Keratinocyte (primary cell): Measurements from ENCODE around the gene TOMM22. TPM values are rescaled to one million over a fixed set of nuclear protein-coding genes. Genes with fewer than 3 reads are reported as not detected.
A peak's percentile ranks its signal among the peaks of the same experiment; 100 is the strongest.

Experiments
- DNase-seq: peaks from one replicate; pipeline ENCODE4 v3.0.0-alpha.2; 2011; ENCODE audit warnings: low read depth, missing footprints, low spot score
- FAIRE-seq: peaks from 2 replicates; lab custom pipeline; 2011; peaks lifted over from hg19 to GRCh38; lab: Jason Lieb, UNC
- H2AFZ ChIP-seq: 2 replicates; pipeline ENCODE4 v1.6.0; 2012; ENCODE audit warnings: low read length, control low read depth, inconsistent platforms; ENCODE audit not compliant: control insufficient read depth
- H3K27ac ChIP-seq: 2 replicates; pipeline ENCODE4 v1.5.1; 2011; ENCODE audit warnings: low read length; ENCODE audit not compliant: control insufficient read depth, insufficient read depth
- H3K27me3 ChIP-seq: 3 replicates; pipeline ENCODE4 v1.6.0; 2011; ENCODE audit warnings: low read length; ENCODE audit not compliant: control insufficient read depth, insufficient read depth; ENCODE audit errors: extremely low read depth
- H3K36me3 ChIP-seq, 2 experiments: 2 replicates in 1 of 2; 3 replicates in 1 of 2; pipeline ENCODE4 v1.5.1; 2011; ENCODE audit warnings: low read length in 2 of 2, mild to moderate bottlenecking in 1 of 2; ENCODE audit not compliant: control insufficient read depth in 2 of 2, insufficient read depth in 2 of 2; ENCODE audit errors: extremely low read depth in 1 of 2
- H3K4me1 ChIP-seq: 3 replicates; pipeline ENCODE4 v1.5.1; 2011; ENCODE audit warnings: low read length; ENCODE audit not compliant: control insufficient read depth, insufficient read depth; ENCODE audit errors: extremely low read depth
- H3K4me2 ChIP-seq: 3 replicates; pipeline ENCODE4 v1.6.0; 2011; ENCODE audit warnings: low read depth, low read length; ENCODE audit not compliant: control insufficient read depth, insufficient read depth; ENCODE audit errors: extremely low read depth
- H3K4me3 ChIP-seq, 3 experiments: fragments of 200-600 bp in 1 of 3; sonication (generic) in 1 of 3; 2 replicates in 2 of 3; 3 replicates in 1 of 3; pipeline ENCODE4 v1.5.1; 2011 to 2016; ENCODE audit warnings: low read length in 3 of 3, mild to moderate bottlenecking in 3 of 3, control low read depth in 2 of 3, inconsistent platforms in 1 of 3, low read depth in 1 of 3, mixed read lengths in 1 of 3, mixed run types in 1 of 3, moderate library complexity in 1 of 3; ENCODE audit not compliant: control insufficient read depth in 2 of 3, insufficient read depth in 2 of 3; ENCODE audit errors: extremely low read depth in 1 of 3
- H3K79me2 ChIP-seq: 2 replicates; pipeline ENCODE4 v1.6.0; 2012; ENCODE audit warnings: low read length; ENCODE audit not compliant: control insufficient read depth, insufficient read depth
- H3K9ac ChIP-seq: 3 replicates; pipeline ENCODE4 v1.6.0; 2011; ENCODE audit warnings: low read length; ENCODE audit not compliant: control insufficient read depth, insufficient read depth; ENCODE audit errors: extremely low read depth
- H3K9me1 ChIP-seq: 3 replicates; pipeline ENCODE4 v1.6.0; 2011; ENCODE audit warnings: low read length; ENCODE audit not compliant: control insufficient read depth, insufficient read depth; ENCODE audit errors: extremely low read depth
- H3K9me3 ChIP-seq: 2 replicates; pipeline ENCODE4 v1.5.1; 2012; ENCODE audit warnings: low read depth, low read length; ENCODE audit not compliant: control insufficient read depth
- H4K20me1 ChIP-seq: 3 replicates; pipeline ENCODE4 v1.6.0; 2011; ENCODE audit warnings: low read length; ENCODE audit not compliant: control insufficient read depth, insufficient read depth; ENCODE audit errors: extremely low read depth
- CTCF ChIP-seq, 3 experiments: IDR thresholded peaks in 1 of 3; conservative IDR thresholded peaks in 1 of 3; optimal IDR thresholded peaks in 1 of 3; 2 replicates in 2 of 3; 3 replicates in 1 of 3; pipeline versions ENCODE3 to v1.5.1; 2011; ENCODE audit warnings: low read length in 3 of 3, mild to moderate bottlenecking in 3 of 3, moderate library complexity in 2 of 3, control low read depth in 1 of 3, inconsistent platforms in 1 of 3; ENCODE audit not compliant: insufficient read depth in 2 of 3; ENCODE audit errors: extremely low read depth in 1 of 3
- EZH2 ChIP-seq: IDR thresholded peaks from one replicate; pipeline ENCODE4 v1.6.1; 2012; ENCODE audit warnings: inconsistent platforms, mild to moderate bottlenecking, low read length, moderate library complexity
- dilution Hi-C: fragments of 300-500 bp; cut with MboI; formaldehyde crosslinking; loops from one replicate; pipeline ENCODE4 v1.7.0; 2020; ENCODE audit warnings: low sequenced_read_pairs; ENCODE audit not compliant: extremely low pct_ligation_motif_present
- polyA plus RNA-seq, 5 experiments: library from polyadenylated mRNA; depleted of rRNA in 3 of 5; stranded (reverse) in 3 of 5; stranded (forward) in 1 of 5; unstranded in 1 of 5; fragments of >200 nt; gene quantifications; 1 replicate in 1 of 5; 2 replicates in 3 of 5; 3 replicates in 1 of 5; pipeline versions ENCODE4 v1.2.1 to v1.2.3, GENCODE V29; 2011 to 2012; ENCODE audit warnings: missing spikeins in 2 of 5, low read depth in 1 of 5, low replicate concordance in 1 of 5

TOMM22 gene
- polyA plus RNA-seq, 1 donor (not counting 4 experiments of a cell fraction or from before 2014, with no cell fraction given): 81.8 TPM

GRCh38 chr22:38697425-38698089 lies 15.8 kb downstream of the TOMM22 start:
- no peak for FAIRE-seq
- Histone ChIP-seq H3K9me3 (no peaks in the 10 kb centered on the region), H3K27me3 (no peaks in the 10 kb centered on the region), H3K4me1 (peaks cover 45% of the 10 kb centered on the region), H3K27ac (peak overlapping the region; percentile 83), H4K20me1 (no peaks in the 10 kb centered on the region), H3K9ac (peak overlapping the region; percentile 54), H2AFZ (no peak overlapping the region), H3K4me2 (peak overlapping the region; percentile 89), H3K36me3 (peaks cover 5 to 13% of the 10 kb centered on the region in 2 experiments), H3K79me2 (peaks cover 67% of the 10 kb centered on the region), H3K9me1 (no peaks in the 10 kb centered on the region), H3K4me3 (peak overlapping the region in 2 of 3 experiments; percentile 13 to 81)
- DNase-seq: no peak
- TF ChIP-seq CTCF (optimal IDR thresholded peaks at IDR 0.05 in 1 of 3, IDR thresholded peaks at IDR 0.05 in 1 of 3, conservative IDR thresholded peaks at IDR 0.05 in 1 of 3; ENCODE audit: extremely low read depth in 1 of 3, insufficient read depth in 2 of 3, low read length in 3 of 3): no peak
- TF ChIP-seq EZH2: no peak
- dilution Hi-C loops: no loop called here

- Histone ChIP-seq H3K9me1 (no peaks in the 10 kb centered on the region), H2AFZ (no peak overlapping the region), H3K4me1 (peaks cover 45% of the 10 kb centered on the region), H3K36me3 (peaks cover 3 to 13% of the 10 kb centered on the region in 2 experiments), H3K27me3 (no peaks in the 10 kb centered on the region), H4K20me1 (no peaks in the 10 kb centered on the region), H3K27ac (peak overlapping the region; percentile 83), H3K4me3 (peak overlapping the region; percentile 68 to 81 (median 74)), H3K79me2 (peaks cover 58% of the 10 kb centered on the region), H3K9me3 (no peaks in the 10 kb centered on the region), H3K4me2 (peak overlapping the region; percentile 89), H3K9ac (no peak overlapping the region)
- DNase-seq (no peak), FAIRE-seq (no peak)
- TF ChIP-seq CTCF (optimal IDR thresholded peaks at IDR 0.05 in 1 of 3, IDR thresholded peaks at IDR 0.05 in 1 of 3, conservative IDR thresholded peaks at IDR 0.05 in 1 of 3; ENCODE audit: extremely low read depth in 1 of 3, insufficient read depth in 2 of 3, low read length in 3 of 3): no peak
- TF ChIP-seq EZH2: no peak
- dilution Hi-C loops: no loop called here
These were observed 16.8 kb downstream of the TOMM22 start for GRCh38 chr22:38698407-38699094.
